Activated CD4-positive, alpha-beta T cell treated with anti-CD3 and anti-CD28 coated beads, Interleukin-2, amount 10 ng/mL, durations not matched to agents 7 days and 5 days (primary cell): ENCODE results near the gene TSPEAR. TPM values are rescaled to one million over a fixed set of nuclear protein-coding genes. Genes with fewer than 3 reads are reported as not detected.

Experiments used
- CTCF ChIA-PET: fragments of 350-600 bp; sonication (Branson Sonifier 250); formaldehyde crosslinking; loops from one replicate; lab custom pipeline; 2021; ENCODE audit warnings: antibody characterized with exemption; lab: Charles Lee
- POLR2A ChIA-PET: fragments of 350-600 bp; sonication (Branson Sonifier 250); formaldehyde crosslinking; loops from one replicate; lab custom pipeline; 2021; ENCODE audit warnings: antibody characterized with exemption; lab: Charles Lee
- DNase-seq: peaks from one replicate; pipeline ENCODE4 v3.0.0-alpha.2; 2020
- H3K27ac Mint-ChIP-seq: one replicate; pipeline ENCODE4 v1.8.0; 2021; ENCODE audit warnings: mild to moderate bottlenecking, moderate library complexity, mixed read lengths
- H3K27me3 Mint-ChIP-seq: one replicate; pipeline ENCODE4 v1.8.0; 2021; ENCODE audit warnings: mixed read lengths
- H3K36me3 Mint-ChIP-seq: one replicate; pipeline ENCODE4 v1.8.0; 2021; ENCODE audit warnings: low read depth, mixed read lengths
- H3K4me1 Mint-ChIP-seq: one replicate; pipeline ENCODE4 v1.8.0; 2021; ENCODE audit warnings: mixed read lengths
- H3K4me3 Mint-ChIP-seq: one replicate; pipeline ENCODE4 v1.8.0; 2021; ENCODE audit warnings: mild to moderate bottlenecking, moderate library complexity, mixed read lengths
- H3K9me3 Mint-ChIP-seq: one replicate; pipeline ENCODE4 v1.8.0; 2021; ENCODE audit warnings: mixed read lengths
- total RNA-seq, 2 experiments: library from RNA; stranded (reverse); gene quantifications; one replicate each; pipeline ENCODE4 v1.2.3, GENCODE V29; 2021

The TSPEAR gene
- total RNA-seq, 2 experiments from 2014 or later: not detected

- Mint-ChIP-seq H3K36me3 (no peaks in the 10 kb centered on the region), H3K27me3 (peaks cover 4% of the 10 kb centered on the region), H3K27ac (no peak overlapping the region), H3K4me1 (peaks cover 6% of the 10 kb centered on the region), H3K9me3 (no peaks in the 10 kb centered on the region), H3K4me3 (no peak overlapping the region)
- ChIA-PET CTCF (no interaction called here), POLR2A (no interaction called here)
- no peak for DNase-seq
Observed at GRCh38 chr21:44475266-44475845, 236.0 kb downstream of the TSPEAR start.

- CTCF ChIA-PET: no interaction called here
- Mint-ChIP-seq H3K27ac (no peak overlapping the region), H3K27me3 (peaks cover 4% of the 10 kb centered on the region), H3K4me3 (no peak overlapping the region), H3K9me3 (no peaks in the 10 kb centered on the region), H3K36me3 (no peaks in the 10 kb centered on the region), H3K4me1 (peaks cover 4% of the 10 kb centered on the region)
- POLR2A ChIA-PET: no interaction called here
- no peak for DNase-seq
Observed at GRCh38 chr21:44473915-44474555, 237.3 kb downstream of the TSPEAR start.

DNA sequence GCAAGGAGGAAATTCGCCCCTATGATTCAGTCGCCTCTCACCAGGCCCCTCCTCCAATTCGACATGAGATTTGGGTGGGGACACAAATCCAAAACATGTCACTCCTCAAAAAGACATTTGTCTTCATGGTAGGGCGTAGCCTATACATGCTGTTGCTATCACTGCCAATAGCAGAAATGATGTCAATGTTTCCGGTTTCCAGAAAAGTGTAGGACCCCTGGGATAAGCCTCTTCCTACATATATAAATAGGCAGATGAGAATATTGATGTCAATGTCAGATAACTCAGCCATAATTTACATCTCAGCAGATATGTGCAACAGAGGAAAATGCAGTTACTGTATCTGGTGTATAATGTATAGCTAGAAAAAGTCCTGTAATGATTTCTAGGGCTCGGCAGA, 239.4 kb downstream of the TSPEAR start:
- no peaks in the 10 kb centered on the region for H3K9me3 Mint-ChIP-seq
- H3K4me3 Mint-ChIP-seq: no peak overlapping the region
- H3K4me1 Mint-ChIP-seq: no peaks in the 10 kb centered on the region
- H3K27ac Mint-ChIP-seq: no peak overlapping the region
- POLR2A ChIA-PET: no interaction called here
- no peak for DNase-seq
- CTCF ChIA-PET: interaction anchor here (1.3 kb wide), 1 partner anchor 38 kb away, joined by 3 read pairs; no protein-coding TSS in a partner anchor
- H3K36me3 Mint-ChIP-seq: no peaks in the 10 kb centered on the region
- peaks cover 4% of the 10 kb centered on the region for H3K27me3 Mint-ChIP-seq

DNA sequence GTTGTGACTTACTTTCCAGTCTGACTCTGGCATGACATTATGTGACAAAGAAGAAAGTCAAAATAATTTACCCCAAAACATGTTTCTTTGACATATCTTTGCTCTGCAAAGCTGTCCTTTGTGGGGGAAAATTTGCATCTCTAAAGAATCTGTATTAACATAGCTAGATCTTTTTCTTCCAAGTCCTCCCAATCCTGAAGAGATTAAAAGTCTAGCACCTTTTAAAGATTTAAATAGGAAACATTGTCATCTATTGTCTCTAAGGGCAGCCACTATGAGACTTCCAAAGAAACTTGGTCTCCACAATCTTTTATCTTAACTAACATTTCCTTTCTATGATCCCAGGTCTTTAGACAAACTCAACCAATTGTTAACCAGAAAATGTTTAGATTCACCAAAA, 240.0 kb downstream of the TSPEAR start:
- H3K27ac Mint-ChIP-seq: no peak overlapping the region
- no peak overlapping the region for H3K4me3 Mint-ChIP-seq
- CTCF ChIA-PET: no interaction called here
- DNase-seq: no peak
- POLR2A ChIA-PET: interaction anchor here (0.6 kb wide), 1 partner anchor 1360 kb away, joined by 11 read pairs; no protein-coding TSS in a partner anchor
- H3K36me3 Mint-ChIP-seq: no peaks in the 10 kb centered on the region
- H3K9me3 Mint-ChIP-seq: no peaks in the 10 kb centered on the region
- peaks cover 4% of the 10 kb centered on the region for H3K27me3 Mint-ChIP-seq
- no peaks in the 10 kb centered on the region for H3K4me1 Mint-ChIP-seq

DNA sequence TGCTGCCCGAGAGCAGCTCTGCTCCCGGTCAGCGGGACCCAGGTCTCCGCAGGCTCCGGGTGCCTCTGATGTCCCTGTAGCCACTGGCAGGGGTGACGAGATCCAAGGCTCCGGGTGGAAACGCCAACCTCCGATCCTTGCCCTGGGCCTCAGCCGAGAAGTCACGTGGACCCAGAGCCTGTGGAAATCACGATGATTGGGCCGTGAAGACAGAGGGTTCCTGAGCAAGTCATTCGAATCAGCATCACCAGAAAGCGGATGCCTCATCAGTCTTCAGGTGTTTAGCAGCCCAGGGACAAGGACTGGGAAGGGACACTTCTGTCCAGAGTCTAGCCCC, 243.5 kb downstream of the TSPEAR start:
- no peak for DNase-seq
- Mint-ChIP-seq H3K9me3 (no peaks in the 10 kb centered on the region), H3K27ac (no peak overlapping the region), H3K27me3 (peaks cover 4% of the 10 kb centered on the region), H3K4me1 (no peaks in the 10 kb centered on the region), H3K4me3 (no peak overlapping the region), H3K36me3 (no peaks in the 10 kb centered on the region)
- ChIA-PET POLR2A (no interaction called here), CTCF (no interaction called here)

GRCh38 chr21:44466996-44467858, 244.1 kb downstream of the TSPEAR start:
- H3K27me3 Mint-ChIP-seq: peaks cover 4% of the 10 kb centered on the region
- no peak for DNase-seq
- no peaks in the 10 kb centered on the region for H3K36me3 Mint-ChIP-seq
- H3K4me1 Mint-ChIP-seq: no peaks in the 10 kb centered on the region
- no peak overlapping the region for H3K27ac Mint-ChIP-seq
- ChIA-PET POLR2A (no interaction called here), CTCF (no interaction called here)
- no peaks in the 10 kb centered on the region for H3K9me3 Mint-ChIP-seq
- H3K4me3 Mint-ChIP-seq: no peak overlapping the region

DNA sequence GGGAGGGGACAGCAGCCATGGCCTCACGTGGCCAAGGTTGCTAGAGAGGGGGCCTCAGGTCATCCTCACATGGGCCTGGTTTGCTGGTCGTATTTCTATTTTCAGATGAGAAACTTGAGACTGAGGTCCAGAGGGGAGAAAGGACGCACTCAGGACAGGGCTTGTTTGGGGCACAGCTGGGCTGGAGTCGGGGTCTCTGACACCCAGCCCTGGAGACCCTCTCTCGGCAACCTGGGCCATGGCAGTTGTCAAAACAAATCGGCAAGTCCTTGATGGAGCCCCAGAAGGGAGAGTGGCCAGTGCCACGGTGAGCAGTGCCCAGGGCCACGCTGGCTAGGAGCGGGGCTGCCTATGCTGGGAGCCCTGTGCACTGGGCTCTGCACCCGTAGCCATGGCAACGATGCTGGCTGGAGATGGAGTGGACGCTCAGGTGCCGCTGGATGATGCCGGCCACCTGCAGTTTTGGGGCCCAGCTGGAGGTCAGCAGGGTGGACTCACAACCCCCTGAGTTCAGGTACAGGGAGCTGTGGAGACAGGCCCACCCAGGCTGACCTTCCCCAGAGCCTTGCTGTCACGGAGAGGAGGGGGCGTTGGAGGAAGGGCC, 244.9 kb downstream of the TSPEAR start:
- Mint-ChIP-seq H3K36me3 (no peaks in the 10 kb centered on the region), H3K4me3 (no peak overlapping the region), H3K4me1 (no peaks in the 10 kb centered on the region), H3K27me3 (peaks cover 4% of the 10 kb centered on the region), H3K9me3 (no peaks in the 10 kb centered on the region), H3K27ac (no peak overlapping the region)
- no peak for DNase-seq
- CTCF ChIA-PET: no interaction called here
- POLR2A ChIA-PET: no interaction called here

GRCh38 chr21:44464351-44464750, 247.0 kb downstream of the TSPEAR start:
- no peaks in the 10 kb centered on the region for H3K4me1 Mint-ChIP-seq
- no peak overlapping the region for H3K4me3 Mint-ChIP-seq
- H3K9me3 Mint-ChIP-seq: no peaks in the 10 kb centered on the region
- no peak for DNase-seq
- ChIA-PET POLR2A (no interaction called here), CTCF (no interaction called here)
- peak overlapping the region; percentile 9 for H3K27ac Mint-ChIP-seq
- H3K27me3 Mint-ChIP-seq: no peaks in the 10 kb centered on the region
- no peaks in the 10 kb centered on the region for H3K36me3 Mint-ChIP-seq

- no peak overlapping the region for H3K27ac Mint-ChIP-seq
- H3K4me1 Mint-ChIP-seq: no peaks in the 10 kb centered on the region
- CTCF ChIA-PET: no interaction called here
Observed at GRCh38 chr21:44463724-44464123, 247.6 kb downstream of the TSPEAR start.

DNA sequence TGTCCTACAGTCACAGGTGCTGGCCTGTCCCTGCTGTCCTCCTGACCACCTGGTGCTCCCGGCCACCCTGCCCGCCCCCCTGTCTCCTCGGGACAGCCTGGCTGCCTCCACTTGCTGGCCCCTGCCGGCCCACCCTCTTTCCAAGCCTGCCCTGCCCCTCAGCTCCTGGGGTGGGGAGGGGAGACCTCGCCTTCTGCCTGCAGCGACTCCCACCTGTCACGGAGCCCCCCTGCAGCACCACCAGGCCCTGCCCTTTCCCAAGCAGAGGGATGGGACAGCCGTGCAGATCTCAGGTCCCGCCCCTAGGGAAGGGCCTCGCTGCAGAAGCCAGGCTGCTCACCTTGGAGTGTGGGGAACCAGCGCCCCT, 248.6 kb downstream of the TSPEAR start:
- POLR2A ChIA-PET: no interaction called here
- no peaks in the 10 kb centered on the region for H3K9me3 Mint-ChIP-seq
- H3K27me3 Mint-ChIP-seq: no peaks in the 10 kb centered on the region
- CTCF ChIA-PET: no interaction called here
- peaks cover 2% of the 10 kb centered on the region for H3K4me1 Mint-ChIP-seq
- DNase-seq: no peak
- no peak overlapping the region for H3K27ac Mint-ChIP-seq
- H3K4me3 Mint-ChIP-seq: no peak overlapping the region
- no peaks in the 10 kb centered on the region for H3K36me3 Mint-ChIP-seq

More at GRCh38 chr21:44463724-44464123, 247.6 kb downstream of the TSPEAR start:
- Mint-ChIP-seq H3K36me3 (no peaks in the 10 kb centered on the region), H3K9me3 (no peaks in the 10 kb centered on the region), H3K27me3 (no peaks in the 10 kb centered on the region), H3K4me3 (no peak overlapping the region)
- POLR2A ChIA-PET: no interaction called here
- no peak for DNase-seq

DNA sequence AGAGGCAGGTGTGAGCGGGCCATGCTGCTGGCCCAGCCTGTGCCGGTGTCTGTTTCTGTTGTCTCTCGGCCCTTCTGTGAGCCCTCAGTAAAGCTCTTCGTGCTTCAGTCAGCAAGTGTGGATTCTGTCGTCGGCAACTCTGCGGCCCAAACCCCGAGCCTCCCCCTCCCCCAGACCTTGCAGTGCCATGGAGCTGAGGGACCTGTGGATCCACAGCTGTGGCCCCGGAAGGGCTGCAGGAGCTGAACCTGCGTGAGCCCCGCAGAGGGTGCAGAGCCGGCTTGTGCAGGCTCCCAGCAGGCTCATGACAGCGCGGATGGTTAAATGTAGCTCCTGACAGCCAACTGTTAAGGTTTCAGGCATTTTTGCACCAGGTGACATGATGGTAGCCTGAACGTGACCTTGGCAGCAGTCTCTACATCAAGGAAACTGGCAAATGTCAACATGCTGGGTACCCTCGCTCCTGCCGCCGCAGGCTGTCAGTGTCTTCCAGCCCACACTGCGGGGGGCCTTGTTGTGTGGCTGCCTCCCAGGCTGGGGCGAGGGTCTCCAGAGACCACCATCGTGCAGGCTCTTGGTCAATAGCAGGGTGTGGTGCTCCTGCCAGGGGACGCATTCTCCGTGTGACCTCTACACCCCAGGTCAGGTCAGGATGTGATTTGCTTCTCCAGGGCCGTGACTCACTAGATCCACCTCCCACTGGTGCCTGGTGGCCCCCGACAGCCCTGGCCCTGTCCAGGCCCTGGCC, 249.1 kb downstream of the TSPEAR start:
- no peaks in the 10 kb centered on the region for H3K9me3 Mint-ChIP-seq
- no peak overlapping the region for H3K27ac Mint-ChIP-seq
- no peaks in the 10 kb centered on the region for H3K36me3 Mint-ChIP-seq
- no peak overlapping the region for H3K4me3 Mint-ChIP-seq
- CTCF ChIA-PET: interaction anchor here (1.3 kb wide), 1 partner anchor 10 kb away, joined by 5 read pairs; no protein-coding TSS in a partner anchor
- POLR2A ChIA-PET: no interaction called here
- no peak for DNase-seq
- peaks cover 2% of the 10 kb centered on the region for H3K4me1 Mint-ChIP-seq
- no peaks in the 10 kb centered on the region for H3K27me3 Mint-ChIP-seq

GRCh38 chr21:44461464-44462001, 249.8 kb downstream of the TSPEAR start:
- Mint-ChIP-seq H3K4me3 (no peak overlapping the region), H3K27ac (no peak overlapping the region), H3K36me3 (no peaks in the 10 kb centered on the region), H3K9me3 (no peaks in the 10 kb centered on the region), H3K4me1 (peaks cover 4% of the 10 kb centered on the region), H3K27me3 (no peaks in the 10 kb centered on the region)
- POLR2A ChIA-PET: interaction anchor here (0.6 kb wide), 1 partner anchor 314 kb away, joined by 5 read pairs; no protein-coding TSS in a partner anchor
- CTCF ChIA-PET: interaction anchor here (1.3 kb wide), 1 partner anchor 9 kb away, joined by 5 read pairs; no protein-coding TSS in a partner anchor
- DNase-seq: no peak
